ENCODE data around the gene MINK1. TPM values are rescaled to one million over a fixed set of nuclear protein-coding genes. Genes with fewer than 3 reads are reported as not detected.

Gene MINK1
- total RNA-seq, 4 donors from 2014 or later = 128 to 406 (median 181) TPM

- Histone ChIP-seq H3K9me3 (no peaks in the 10 kb centered on the region), H3K27ac (peak overlapping the region; percentile 47 to 76 (median 54)), H3K4me3 (no peak overlapping the region), H3K27me3 (no peaks in the 10 kb centered on the region), H3K36me3 (no peaks in the 10 kb centered on the region), H3K4me1 (peaks cover 8 to 44% (median 30%) of the 10 kb centered on the region in 4 donors)
- in situ Hi-C loops (cut with MboI; ENCODE audit: low pct_ligation_motif_present in 1 of 4, low pct_unique_long_range_greater_than_20kb in 1 of 4, low sequenced_read_pairs in 3 of 4) (no loop called here), intact Hi-C loops (cut with DNase I; ENCODE audit: low total_unique reads) (no loop called here)
- 85 to 88% methylated on average over 3 of the region's 3 CpGs for WGBS, 2 donors (ENCODE audit: low coverage in 1 of 2)
- TF ChIP-seq CTCF (IDR thresholded peaks at IDR 0.05) (no peak), POLR2A (IDR thresholded peaks at IDR 0.05) (no peak), POLR2AphosphoS5 (IDR thresholded peaks at IDR 0.05) (no peak), EP300 (IDR thresholded peaks at IDR 0.05; ENCODE audit: low read depth) (no peak)
- no peak for DNase-seq
Measured at GRCh38 chr17:4851084-4851483, 17.9 kb downstream of the MINK1 start.

- Histone ChIP-seq H3K27me3 (no peaks in the 10 kb centered on the region), H3K4me1 (peaks cover 10 to 43% (median 31%) of the 10 kb centered on the region in 4 donors), H3K4me3 (no peak overlapping the region), H3K9me3 (no peaks in the 10 kb centered on the region), H3K27ac (peak overlapping the region in 2 of 4 donors; percentile 11 to 26), H3K36me3 (no peaks in the 10 kb centered on the region)
- no peak for TF ChIP-seq POLR2A (IDR thresholded peaks at IDR 0.05)
- TF ChIP-seq CTCF (IDR thresholded peaks at IDR 0.05) = no peak
- no peak for TF ChIP-seq EP300 (IDR thresholded peaks at IDR 0.05; ENCODE audit: low read depth)
- no peak for TF ChIP-seq POLR2AphosphoS5 (IDR thresholded peaks at IDR 0.05)
- in situ Hi-C loops (cut with MboI; ENCODE audit: low pct_ligation_motif_present in 1 of 4, low pct_unique_long_range_greater_than_20kb in 1 of 4, low sequenced_read_pairs in 3 of 4) (no loop called here), intact Hi-C loops (cut with DNase I; ENCODE audit: low total_unique reads) (no loop called here)
- DNase-seq = no peak
Measured at GRCh38 chr17:4852567-4853207, 19.5 kb downstream of the MINK1 start.

- Histone ChIP-seq H3K4me1 (peaks cover 16 to 48% (median 33%) of the 10 kb centered on the region in 4 donors), H3K36me3 (no peaks in the 10 kb centered on the region), H3K27me3 (no peaks in the 10 kb centered on the region), H3K4me3 (no peak overlapping the region), H3K9me3 (no peaks in the 10 kb centered on the region), H3K27ac (no peak overlapping the region)
- DNase-seq = no peak
- intact Hi-C loops (cut with DNase I; ENCODE audit: low total_unique reads) = no loop called here
- TF ChIP-seq EP300 (IDR thresholded peaks at IDR 0.05; ENCODE audit: low read depth) = no peak
- 60 to 100% methylated on average over 2 of the region's 2 CpGs for WGBS, 2 donors (ENCODE audit: low coverage in 1 of 2)
- in situ Hi-C loops (cut with MboI; ENCODE audit: low pct_ligation_motif_present in 1 of 4, low pct_unique_long_range_greater_than_20kb in 1 of 4, low sequenced_read_pairs in 3 of 4) = no loop called here
Measured at GRCh38 chr17:4853208-4853671, 20.1 kb downstream of the MINK1 start.

- Histone ChIP-seq H3K27ac (no peak overlapping the region), H3K27me3 (no peaks in the 10 kb centered on the region), H3K36me3 (no peaks in the 10 kb centered on the region), H3K4me3 (no peak overlapping the region), H3K9me3 (no peaks in the 10 kb centered on the region), H3K4me1 (peaks cover 15 to 50% (median 35%) of the 10 kb centered on the region in 4 donors)
- intact Hi-C loops (cut with DNase I; ENCODE audit: low total_unique reads) = no loop called here
- WGBS, 2 donors (ENCODE audit: low coverage in 1 of 2) = 83 to 87% methylated on average over 3 to 5 of the region's 5 CpGs
- no peak for TF ChIP-seq CTCF (IDR thresholded peaks at IDR 0.05)
- TF ChIP-seq POLR2A (IDR thresholded peaks at IDR 0.05) = no peak
- no peak for TF ChIP-seq POLR2AphosphoS5 (IDR thresholded peaks at IDR 0.05)
- no peak for TF ChIP-seq EP300 (IDR thresholded peaks at IDR 0.05; ENCODE audit: low read depth)
- in situ Hi-C loops (cut with MboI; ENCODE audit: low pct_ligation_motif_present in 1 of 4, low pct_unique_long_range_greater_than_20kb in 1 of 4, low sequenced_read_pairs in 3 of 4) = no loop called here
- DNase-seq = no peak
Measured at GRCh38 chr17:4854111-4854681, 21.1 kb downstream of the MINK1 start.

All from transverse colon (tissue), 4 donors.